Stomach (tissue), 4 donors: ENCODE data around the gene DDX54.

Experiments
- EP300 ChIP-seq: sonication (generic); formaldehyde crosslinking; IDR thresholded peaks from one replicate; pipeline ENCODE4 v1.6.1; 2017; ENCODE audit warnings: antibody characterized with exemption
- POLR2AphosphoS5 ChIP-seq, 3 donors: sonication (generic); formaldehyde crosslinking; IDR thresholded peaks; one replicate each; pipeline ENCODE4 v1.6.1; 2016; ENCODE audit warnings: antibody characterized with exemption in 3 of 3
- TF ChIP-seq, protein P1 (sequence below), 7 experiments: fragments of 450-650 bp in 4 of 7; fragments of 200-600 bp in 3 of 7; sonication (generic) in 3 of 7; IDR thresholded peaks; one replicate each; pipeline ENCODE4 v1.5.1; 2016 to 2019; ENCODE audit warnings: antibody characterized with exemption in 7 of 7, control low read depth in 2 of 7, mild to moderate bottlenecking in 1 of 7

DNA sequence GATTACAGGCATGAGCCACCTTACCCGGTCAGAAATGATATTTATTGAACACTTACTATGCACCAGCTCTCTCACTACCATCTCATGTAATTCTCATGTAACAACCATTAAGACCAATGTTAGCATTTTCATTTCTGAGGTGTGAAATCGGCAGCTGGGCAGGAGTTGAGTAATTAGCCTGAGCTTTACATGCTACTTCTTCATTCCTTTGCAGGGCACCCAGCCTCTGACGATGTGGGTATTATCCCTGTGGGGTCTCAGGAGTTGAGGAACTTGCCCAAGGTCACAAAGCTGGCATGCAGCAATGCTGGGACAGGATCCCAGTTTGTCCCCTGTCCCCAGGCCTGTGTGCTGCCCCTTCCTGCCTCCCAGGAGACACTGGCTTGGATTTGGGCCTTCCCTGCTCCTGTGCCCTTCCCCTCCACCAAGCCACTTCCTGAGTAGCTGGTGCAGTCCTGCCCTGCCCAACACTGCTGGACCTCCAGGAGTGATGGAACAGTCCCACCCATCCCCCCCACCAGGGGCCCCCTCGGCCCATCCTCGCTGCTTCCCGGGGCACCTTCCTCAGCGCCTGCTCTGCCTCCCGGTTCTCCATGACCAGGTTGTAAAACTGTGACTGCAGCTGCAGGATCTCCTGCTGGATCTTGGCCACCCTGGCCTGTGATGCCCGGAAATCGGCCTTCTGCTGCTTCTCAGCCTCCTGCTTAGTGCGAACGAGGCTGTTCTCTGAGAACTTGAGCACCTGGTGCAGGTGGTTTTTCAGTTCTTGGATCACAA is 14.9 kb upstream of the DDX54 start:
- TF ChIP-seq, protein P1, sequence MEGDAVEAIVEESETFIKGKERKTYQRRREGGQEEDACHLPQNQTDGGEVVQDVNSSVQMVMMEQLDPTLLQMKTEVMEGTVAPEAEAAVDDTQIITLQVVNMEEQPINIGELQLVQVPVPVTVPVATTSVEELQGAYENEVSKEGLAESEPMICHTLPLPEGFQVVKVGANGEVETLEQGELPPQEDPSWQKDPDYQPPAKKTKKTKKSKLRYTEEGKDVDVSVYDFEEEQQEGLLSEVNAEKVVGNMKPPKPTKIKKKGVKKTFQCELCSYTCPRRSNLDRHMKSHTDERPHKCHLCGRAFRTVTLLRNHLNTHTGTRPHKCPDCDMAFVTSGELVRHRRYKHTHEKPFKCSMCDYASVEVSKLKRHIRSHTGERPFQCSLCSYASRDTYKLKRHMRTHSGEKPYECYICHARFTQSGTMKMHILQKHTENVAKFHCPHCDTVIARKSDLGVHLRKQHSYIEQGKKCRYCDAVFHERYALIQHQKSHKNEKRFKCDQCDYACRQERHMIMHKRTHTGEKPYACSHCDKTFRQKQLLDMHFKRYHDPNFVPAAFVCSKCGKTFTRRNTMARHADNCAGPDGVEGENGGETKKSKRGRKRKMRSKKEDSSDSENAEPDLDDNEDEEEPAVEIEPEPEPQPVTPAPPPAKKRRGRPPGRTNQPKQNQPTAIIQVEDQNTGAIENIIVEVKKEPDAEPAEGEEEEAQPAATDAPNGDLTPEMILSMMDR (IDR thresholded peaks at IDR 0.05) = no peak
- no peak for TF ChIP-seq EP300
- TF ChIP-seq POLR2AphosphoS5 (IDR thresholded peaks at IDR 0.05) = no peak
